NCI-H1930 (cell line): Measurements from ENCODE around the gene CTNNA1.

Source experiments
- DNase-seq, 2 experiments: peaks; one replicate each; lab custom pipeline; 2025; lab: John Stamatoyannopoulos, UW

Gene CTNNA1

DNA sequence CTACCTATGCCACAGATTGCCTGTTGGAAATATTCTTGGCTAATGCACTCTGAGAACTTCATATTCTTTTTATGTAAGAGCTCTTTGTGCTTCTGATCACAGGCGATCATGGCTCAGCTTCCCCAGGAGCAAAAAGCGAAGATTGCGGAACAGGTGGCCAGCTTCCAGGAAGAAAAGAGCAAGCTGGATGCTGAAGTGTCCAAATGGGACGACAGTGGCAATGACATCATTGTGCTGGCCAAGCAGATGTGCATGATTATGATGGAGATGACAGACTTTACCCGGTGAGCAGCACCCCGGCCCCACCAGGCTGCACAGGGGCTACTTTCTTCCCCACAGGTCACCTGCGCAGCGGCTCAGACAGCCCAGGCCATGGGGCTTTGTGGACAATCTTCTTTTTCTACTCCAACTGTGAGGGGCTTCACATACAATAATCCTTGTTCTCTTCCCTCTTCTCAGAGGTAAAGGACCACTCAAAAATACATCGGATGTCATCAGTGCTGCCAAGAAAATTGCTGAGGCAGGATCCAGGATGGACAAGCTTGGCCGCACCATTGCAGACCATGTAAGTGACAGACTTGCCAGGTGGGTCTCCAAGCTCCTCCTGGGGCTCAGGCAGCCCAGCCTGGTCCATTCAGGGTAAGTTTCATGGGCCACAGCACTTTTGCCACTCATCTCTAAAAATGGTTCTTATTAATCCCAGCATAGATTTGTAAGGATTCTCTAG lies 177.3 kb downstream of the CTNNA1 start:
- no peak for DNase-seq

DNA sequence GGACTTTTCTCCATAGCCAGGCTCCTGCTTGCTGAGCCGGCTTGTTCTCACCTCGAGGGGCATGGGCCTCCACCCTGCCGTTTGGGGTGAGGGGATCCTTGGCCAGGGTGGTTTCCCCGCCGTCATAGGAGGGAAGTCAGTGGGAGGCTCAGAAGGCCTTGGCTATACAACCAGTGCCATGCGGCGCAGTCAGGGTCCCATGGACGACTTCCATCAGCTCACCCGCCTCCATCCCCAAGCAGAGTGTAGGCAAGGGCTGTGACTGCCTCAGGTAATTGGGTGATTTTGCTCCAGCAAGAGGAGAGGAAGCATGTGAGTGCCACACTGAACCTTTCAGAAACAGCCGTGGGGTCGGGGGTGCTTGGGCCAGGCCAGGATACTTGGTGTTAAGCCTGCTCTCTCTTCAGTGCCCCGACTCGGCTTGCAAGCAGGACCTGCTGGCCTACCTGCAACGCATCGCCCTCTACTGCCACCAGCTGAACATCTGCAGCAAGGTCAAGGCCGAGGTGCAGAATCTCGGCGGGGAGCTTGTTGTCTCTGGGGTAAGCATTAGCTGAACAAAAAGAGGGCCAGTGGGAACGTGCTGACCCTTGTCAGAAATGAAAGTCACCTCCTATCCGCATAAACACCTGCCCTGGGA lies 179.1 kb downstream of the CTNNA1 start:
- DNase-seq: no peak

DNA sequence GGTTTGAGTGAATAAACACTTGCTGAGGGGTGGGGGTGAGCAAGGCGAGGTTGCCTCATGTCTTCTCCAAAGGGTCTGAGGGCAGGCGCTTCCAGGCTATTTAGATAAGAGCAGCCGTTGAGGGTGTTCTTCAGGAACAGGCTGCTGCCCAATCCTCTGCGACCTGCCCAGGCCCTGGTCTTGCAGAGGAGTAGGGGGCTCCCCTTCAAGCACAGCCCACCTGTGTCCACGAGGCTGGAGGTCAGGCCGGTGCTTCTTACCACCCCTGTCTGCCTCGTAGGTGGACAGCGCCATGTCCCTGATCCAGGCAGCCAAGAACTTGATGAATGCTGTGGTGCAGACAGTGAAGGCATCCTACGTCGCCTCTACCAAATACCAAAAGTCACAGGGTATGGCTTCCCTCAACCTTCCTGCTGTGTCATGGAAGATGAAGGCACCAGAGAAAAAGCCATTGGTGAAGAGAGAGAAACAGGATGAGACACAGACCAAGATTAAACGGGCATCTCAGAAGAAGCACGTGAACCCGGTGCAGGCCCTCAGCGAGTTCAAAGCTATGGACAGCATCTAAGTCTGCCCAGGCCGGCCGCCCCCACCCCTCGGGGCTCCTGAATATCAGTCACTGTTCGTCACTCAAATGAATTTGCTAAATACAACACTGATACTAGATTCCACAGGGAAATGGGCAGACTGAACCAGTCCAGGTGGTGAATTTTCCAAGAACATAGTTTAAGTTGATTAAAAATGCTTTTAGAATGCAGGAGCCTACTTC lies 180.5 kb downstream of the CTNNA1 start:
- DNase-seq: no peak

DNA sequence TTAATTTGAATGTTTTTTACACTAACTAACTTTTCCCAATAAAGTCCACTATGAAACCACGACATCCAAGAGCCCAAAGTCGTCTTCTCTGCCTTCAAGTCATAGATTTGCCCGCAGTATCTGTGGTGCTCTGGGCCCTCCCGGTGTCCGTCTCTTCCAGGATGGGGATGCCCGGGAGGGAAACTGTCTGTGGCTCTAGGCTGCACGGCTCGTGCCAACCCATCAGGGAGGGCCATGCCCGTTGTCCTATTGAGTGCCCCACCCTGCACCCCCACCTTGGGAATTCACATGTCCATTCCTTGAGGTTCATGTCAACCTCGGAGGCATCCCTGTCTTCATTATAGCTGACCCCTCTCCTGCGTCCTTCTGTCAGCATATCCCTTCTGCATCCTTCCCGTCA lies 181.7 kb downstream of the CTNNA1 start:
- DNase-seq: no peak

DNA sequence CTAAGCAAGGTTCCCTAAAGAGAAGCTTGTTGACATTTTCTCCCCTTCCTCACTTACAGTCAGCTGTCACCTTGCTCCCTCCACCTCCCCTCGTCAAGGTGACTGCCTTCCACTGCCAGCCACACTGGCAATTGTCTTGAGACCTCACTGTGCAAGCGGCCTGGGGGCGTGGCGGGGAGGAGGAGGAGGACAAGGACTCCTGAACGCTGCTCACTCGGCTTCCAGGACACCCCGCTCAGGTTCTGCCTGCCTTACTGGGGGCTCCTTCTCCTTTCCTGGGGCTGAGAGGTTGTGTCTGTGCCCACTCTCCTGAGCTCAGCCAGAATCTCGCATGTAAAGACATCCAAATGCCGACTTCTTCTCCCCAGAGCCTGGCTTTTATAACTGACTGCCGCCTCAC lies 182.2 kb downstream of the CTNNA1 start:
- DNase-seq: no peak

DNA sequence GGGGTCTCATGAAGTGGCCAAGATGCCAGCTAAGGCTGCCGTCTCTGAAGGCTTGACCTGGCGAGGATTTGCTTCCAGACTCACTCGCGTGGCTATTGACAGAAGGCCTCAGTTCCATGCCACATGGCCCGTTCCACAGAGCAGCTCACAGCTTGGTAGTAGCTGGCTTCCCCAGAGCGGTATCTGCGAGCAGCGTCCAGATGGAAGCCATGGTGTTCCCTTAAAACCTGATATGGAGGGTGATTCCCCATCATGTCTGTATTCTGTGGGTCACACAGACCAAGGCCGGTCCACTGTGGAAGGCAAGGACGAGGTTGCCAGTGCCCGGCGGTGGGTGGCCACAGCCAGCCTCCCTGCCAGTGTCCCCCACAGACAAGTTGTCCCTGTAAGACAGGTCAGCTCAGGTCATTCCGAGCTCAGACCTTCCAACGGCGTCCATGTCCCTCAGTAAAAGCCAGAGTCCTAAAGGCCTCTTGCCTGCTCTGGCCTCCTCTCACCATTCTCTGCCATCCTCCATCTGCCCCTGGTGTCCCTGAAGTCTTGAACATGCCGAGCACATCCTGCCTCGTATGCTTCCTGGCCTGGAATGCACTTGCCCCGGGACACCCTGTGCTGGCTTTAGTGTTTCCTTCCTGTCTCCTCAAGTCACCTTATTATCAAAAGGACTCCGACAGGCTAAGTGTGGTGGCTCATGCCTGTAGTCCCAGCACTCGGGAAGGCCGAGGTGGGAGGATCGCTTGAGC lies 183.2 kb downstream of the CTNNA1 start:
- no peak for DNase-seq

DNA sequence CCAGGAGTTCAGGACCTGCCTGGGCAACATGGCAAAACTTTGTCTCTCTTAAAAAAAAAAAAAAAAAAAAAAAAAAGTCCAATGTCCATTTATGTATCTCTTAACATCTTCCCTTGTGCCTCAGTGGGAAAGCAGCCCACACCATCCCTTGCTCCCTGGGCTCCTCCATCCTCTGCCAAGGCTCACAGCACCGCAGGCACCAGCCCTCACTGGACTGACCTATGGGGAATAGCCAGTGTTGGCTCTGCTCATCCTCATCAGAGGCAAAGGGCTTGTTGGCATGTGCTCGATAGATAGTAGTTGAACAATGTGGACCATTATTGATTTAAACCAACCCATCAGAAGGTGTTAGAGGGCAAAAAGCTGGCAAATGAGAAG lies 183.7 kb downstream of the CTNNA1 start:
- no peak for DNase-seq

DNA sequence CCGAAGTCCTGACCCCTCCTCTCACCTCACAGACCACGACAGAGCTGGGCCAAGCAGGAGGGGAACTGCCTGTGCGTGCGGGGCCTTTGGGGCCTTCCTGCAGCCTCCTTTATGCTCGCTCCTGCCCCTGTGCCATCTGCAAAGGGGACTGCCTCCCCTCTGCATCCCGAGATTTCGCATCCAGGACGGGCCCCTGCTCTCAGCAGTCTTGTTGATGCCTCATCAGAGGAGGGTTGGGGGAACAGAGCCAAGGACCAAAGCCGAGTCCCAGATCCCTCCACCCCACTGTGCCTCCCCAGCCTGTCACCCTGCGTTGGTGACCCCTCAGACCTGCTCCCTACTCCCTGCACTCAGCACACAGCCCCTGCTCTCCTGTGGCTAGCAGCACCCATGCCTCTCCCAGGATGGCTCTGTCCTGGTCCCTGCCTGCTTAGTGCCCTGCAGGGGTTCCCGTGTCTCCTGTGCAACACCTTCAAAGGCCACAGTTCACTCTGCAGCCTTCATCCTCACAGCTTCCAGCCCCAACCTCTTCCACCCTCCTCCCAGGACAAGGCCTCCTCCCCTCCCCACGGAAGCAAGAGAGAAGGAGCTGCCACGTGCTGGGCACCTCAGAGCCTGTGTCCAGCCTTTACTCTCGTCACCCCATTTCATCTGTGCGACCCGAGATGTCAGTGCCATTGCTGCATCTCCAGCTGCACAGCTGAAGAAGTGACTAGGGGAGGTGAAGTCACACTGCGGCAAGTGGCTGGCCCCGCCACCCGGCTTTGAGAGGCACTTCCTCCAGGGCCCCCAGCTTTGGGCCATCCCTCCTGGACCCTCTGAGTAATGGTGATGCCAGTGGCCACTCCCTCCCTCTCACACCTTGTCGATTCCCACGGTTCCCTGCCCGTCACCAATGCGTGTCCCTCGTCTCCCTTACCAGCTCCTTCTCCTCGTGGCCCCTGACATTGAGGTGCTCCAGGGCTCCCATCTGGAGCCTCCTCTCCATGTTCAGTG lies 184.5 kb downstream of the CTNNA1 start:
- no peak for DNase-seq

DNA sequence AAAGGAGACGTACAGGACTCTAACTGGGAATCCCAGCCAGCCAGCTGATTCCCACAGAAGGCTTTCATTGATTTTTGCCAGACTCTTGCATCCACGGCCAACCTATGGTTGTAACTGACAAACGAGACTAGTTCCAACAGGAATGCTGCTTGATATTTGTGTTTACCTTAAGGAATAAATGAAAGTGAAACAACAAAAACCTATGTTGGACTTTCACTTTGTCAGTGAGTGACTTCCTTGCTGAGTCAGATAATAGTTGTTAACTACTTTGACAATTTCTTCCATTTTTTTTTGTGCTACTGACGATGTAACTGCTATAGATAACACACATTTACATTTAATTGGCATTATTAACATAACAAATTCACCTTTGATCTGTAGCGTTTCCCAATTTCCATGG lies 185.3 kb downstream of the CTNNA1 start:
- DNase-seq: no peak

DNA sequence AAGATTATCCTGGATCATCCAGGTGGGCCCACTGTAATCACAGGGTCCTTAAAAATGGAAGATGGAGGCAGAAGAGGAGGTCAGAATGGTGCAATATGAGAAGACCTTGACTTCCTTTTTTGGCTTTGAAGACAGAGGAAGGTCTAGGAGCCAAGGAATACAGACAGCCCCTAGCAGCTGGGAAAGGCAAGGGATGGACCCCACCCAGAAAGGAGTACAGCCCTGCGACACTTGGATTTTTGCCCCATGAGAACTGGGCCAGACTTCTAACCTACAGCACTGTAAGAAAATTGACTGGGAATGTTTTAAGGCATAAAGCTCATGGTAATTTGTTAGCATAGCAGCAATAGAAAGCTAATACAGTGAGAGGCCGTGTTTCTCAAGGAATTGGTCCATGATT lies 188.8 kb downstream of the CTNNA1 start:
- no peak for DNase-seq

DNA sequence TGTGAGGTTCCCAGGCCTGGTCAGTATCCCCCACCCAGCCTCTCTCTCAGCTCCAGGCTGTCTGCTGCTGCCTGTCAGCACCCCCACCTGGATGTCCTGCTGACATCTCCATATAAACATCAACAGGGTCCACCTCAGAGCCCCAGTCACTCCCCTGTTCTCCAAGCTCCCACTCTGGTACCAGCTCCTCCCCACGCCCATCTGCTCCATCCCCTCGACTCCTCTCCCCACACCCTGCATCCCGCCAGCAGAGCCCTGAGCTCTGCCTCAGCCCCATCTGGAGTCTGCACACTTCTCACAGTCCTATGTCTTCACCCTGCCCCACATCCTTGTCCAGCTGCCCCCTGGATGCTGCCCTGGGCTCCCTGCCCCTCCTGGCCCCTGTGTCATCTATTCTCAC lies 189.6 kb downstream of the CTNNA1 start:
- no peak for DNase-seq

DNA sequence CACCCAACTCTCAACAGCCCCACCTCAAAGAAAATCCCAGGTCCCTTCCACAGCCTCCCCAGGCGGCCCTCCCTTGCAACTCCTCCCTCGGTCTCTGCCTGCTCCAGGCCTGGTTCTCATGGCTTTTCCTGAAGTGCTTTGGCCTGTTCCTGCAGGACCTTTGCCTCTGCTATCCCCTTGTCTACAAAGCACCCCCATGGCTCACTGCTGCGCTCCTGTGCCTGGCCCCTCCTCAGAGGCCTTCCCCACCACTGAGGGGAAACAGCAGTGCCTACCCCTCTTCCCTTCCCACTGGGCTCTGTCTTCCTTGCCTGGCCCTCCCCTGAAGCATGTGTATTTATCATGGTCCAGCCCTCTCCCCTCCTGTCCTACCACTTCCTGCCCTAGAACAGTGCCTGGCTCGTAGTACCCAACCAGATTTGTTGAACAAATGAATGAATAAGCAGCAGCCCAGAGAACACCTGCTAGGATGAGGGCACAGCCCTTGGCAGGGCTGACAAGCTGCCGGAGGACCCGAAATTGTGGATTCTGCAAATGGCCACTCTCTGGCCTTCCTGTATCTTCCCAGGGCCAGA lies 190.5 kb downstream of the CTNNA1 start:
- DNase-seq: no peak

DNA sequence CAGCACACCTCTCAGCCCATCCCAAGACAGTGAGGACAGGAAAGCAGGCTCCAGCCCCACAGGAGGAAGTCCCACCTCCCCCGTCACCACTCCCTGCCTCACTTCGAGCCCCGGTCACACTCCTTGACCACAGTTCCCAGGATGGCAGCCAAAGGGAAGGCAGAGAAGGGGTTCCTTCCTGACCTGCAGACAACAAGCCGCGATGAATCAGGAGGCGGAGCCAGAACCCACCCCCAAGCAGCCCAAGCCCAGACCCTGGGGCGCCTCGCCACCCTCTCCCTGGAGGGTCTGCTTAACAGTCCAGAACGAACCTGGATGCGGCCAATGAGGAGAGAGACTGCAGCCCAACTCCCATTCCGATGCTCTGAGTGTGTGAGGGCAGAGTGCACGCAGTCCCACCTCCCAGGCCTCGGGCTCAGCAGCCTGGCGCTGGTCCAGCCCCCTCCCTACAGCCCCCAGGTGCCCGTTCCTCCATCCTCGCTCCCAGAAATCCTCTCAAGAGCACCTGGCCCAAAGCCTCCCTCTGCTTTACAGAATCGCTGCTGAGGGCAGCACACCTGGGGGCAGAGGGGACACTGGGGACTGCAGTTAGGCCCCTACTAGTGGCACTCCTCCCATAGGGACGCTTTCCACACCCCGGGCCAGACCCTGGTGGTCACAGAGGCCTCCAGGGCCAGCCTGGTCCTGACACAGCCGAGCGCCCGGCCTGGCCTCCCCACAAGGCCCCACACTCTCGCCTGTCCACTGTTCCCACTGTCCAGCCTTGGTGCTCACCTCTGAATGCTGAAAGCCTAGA lies 191.5 kb downstream of the CTNNA1 start:
- no peak for DNase-seq

DNA sequence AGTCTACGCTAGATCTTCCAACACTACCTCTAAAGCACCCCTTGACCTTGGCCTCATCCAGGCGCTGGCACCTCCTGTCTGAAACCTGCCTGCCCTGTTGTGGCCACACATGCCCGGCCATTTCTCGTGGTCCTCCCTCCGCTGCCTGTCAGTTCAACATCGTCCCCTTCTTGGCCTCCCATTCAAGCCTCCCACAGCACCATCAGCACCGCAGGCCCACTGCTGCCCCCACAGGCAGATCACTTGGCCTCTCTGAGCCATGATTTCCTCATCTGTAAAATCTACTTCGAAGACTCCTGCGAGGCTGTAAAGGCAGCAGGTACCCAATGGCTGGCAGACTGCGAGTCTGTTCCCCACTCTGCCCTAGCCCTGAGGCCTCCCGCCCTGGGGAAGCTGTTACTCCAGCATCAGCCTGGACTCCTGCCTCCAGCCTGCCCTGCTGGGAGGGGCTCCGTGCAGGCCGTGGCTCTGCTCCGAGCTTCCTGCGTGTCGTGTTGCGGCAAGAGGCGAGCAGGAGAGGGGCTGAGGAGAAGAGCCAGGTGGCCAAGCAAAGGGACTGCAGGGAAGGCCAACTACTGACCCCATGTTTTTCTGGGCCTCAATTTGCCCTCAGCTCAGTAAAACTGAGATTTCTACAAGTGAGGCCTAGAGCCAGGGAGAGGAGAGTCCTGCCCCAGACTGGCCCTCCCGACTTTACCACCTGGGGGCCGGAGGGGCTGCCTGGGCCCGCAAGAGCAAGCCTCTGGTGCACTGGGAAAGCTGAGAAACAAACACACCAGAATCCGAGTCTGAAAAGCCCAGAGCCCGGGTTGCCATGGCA lies 192.4 kb downstream of the CTNNA1 start:
- no peak for DNase-seq

DNA sequence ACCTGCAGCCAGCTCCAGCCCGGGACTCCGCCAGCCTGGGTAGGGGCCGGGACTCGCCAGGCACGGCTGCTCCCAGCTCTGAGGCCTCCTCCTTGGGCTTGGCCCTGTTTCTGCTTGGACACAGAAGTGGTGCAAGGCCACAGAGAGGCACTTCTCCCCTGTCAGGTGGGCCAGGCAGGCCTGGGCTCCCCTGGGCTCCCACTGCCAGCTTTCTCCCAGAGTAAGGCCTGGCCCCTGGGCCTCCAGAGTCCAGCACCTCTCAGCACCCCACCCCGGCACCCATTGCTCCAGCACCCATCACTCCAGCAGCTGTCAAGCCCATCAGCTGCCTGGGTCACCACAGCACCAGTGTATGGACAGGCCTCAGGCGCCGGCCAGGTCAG lies 193.0 kb downstream of the CTNNA1 start:
- no peak for DNase-seq

DNA sequence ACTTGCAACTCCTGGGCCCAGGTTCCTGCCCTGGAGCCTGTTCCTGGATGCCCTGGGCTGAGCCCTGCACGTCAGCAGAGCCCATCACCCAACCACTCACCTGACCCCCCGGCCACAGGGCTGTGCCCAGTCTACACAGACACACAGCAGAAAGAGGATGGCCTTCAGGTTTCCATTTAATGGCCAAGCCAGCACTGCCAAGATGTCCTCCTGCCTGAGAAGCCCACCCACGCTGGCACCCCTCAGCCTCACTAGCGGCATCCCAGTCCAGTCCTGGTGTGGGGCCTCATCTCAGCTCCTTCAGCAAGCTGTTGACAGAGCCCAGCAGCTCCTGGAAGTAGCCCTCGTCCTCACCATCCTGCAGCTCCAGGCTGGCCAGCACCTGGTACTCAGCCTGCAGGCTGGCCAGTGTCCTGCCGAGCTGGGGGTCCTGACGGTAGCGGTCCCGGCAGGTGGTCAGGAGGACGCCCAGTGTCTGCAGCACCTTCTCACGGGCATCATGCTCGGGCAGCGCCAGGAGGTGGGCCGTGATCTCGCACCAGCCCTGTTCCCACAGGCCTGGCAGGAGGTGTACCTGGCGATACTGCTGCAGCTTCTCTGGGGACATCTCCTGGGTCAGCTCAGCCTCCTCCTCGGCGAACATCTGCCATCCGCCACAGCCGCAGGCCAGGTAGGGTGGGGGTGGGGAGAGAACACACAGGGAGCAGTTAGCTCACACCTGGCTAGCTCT lies 193.8 kb downstream of the CTNNA1 start:
- DNase-seq: no peak

DNA sequence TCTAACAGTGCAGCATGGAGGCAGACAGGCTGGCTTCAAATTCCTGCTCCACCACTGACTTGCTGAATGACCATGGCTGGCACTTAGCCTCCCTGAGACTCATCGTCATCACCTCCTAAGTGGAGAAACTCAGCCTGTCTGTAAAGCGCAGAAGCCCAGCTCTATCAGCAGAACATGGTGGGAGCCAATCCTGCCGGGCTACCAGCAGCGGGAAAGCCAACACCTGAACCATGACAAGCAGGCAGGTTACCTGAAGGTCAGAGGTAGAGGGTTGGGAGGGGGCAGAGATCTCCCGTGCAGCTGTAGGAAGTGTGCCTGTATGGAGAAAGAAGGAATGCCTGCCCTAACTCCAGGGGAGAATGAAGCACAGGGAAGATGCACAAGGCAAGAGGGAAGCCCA lies 194.6 kb downstream of the CTNNA1 start:
- DNase-seq: no peak

DNA sequence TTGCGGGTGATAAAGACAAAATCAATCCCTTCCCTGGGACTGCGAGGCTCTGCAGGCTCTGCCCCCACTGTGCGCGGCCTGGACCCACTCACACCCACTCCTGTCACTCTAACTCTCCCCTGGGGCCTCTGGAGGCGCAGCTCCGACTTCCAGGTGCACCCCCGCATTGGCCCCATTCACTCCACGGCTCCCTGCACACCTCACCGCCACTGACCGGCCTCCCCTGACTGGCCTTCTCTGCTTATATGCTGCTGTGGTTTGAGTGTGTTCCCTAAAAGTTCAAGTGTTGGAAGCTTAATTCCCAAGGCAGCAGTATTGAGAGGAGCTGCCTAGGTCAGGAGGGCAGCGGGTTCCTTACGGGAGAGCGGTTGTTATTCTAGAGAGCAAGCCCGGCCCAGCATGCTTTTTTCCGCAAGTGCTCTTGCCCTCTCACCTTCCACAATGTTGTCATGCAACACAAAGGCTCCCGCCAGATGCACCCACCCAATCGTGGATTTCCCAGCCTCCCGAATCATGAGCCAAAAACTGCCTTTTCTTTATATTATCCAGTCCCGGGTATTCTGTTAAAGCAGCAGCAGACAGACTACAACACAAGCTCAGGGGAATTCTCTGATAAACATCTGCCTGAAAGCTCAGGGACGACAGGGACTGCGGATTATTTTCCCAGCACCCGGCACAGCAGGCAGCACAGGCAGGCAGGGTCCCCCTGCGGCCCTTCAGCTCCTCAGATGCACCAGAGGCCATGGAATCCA lies 195.4 kb downstream of the CTNNA1 start:
- no peak for DNase-seq
